ENCODE data around the gene RAP2A.

The RAP2A gene

GRCh38 chr13:97446448-97446847 lies 12.5 kb downstream of the RAP2A start:
- no peak for DNase-seq (ENCODE audit: low read depth, low spot score)

DNA sequence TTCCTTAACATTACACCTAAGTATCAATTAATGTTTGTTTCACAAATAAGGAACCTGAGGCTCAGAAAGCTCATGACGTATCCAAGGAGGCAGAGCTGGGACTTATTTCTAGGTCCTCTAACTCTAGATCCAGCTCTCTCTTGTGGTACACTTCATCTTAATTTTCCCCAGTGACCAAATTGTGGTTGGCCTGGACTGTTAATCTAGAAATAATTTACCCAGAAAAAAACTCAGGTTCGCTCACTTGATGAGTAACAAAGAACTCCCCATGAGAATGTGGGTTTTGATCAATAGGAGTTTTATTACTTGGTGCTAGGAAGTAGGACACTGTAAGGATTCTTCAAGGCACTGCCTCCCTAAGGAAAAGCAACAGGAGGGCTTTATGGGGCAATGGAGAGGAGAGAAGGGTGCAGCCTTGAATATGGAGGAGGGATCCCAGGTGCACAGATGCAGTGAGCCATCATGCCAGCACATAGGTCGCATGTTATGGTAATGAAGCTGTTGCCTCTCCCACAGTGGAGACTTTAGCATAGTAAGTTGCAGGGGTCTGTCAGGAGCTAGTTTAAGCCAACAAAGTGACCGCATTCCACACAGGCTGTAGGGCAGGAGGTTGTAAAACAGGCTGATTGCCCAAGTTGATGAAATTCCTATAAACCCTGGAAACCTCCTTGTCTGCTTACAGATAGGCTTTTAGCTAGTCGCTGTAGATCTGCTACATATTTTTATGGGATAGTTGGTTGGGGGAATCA lies 14.7 kb downstream of the RAP2A start:
- no peak for DNase-seq (ENCODE audit: low read depth, low spot score)

DNA sequence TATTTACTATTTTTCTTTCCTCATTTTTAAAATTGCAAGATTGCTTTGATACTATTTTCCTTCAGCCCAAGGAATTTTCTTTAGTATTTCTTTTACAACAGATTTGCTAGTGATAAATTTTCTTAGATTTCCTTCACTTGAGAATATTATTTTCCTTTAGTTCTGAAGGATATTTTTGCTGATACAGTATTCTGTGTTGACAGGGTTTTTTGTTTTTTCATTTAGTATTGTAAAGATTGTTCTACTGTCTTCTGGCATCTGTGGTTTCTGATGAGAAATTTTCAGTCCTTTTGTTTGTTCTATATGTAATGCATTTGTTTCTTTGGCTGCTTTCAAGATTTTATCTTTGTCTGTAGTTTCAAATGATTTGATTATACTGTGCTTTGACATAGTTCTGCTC lies 20.7 kb downstream of the RAP2A start:
- DNase-seq (ENCODE audit: low read depth, low spot score): no peak

GRCh38 chr13:97456047-97456446 lies 22.1 kb downstream of the RAP2A start:
- DNase-seq (ENCODE audit: low read depth, low spot score): no peak

DNA sequence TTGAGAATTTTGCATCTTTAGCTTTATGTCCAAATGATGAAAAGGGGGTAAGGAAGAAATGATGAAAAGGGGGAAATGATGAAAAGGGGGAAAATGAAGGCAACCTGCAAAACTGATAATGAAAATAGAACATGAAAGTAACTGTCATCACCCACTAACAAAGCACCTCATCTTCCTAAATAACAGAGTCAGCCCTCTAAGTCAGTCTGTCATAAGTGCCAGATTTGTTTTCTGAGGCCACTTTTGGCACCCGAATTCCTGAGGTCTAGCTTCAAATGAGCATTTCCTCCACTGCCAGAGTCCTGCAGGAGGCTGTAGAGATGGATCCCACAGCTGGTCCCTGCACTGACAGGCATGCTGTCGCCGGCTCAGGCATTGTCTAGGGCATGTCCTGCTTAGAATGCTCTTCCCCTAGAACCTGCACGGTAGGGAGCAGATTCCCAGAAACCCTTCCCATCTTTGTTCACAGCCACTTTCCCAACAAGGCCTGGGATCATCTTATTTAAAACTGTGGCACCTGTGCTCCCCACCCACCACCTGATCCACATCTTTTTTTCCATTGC lies 25.3 kb downstream of the RAP2A start:
- DNase-seq (ENCODE audit: low read depth, low spot score): no peak

DNA sequence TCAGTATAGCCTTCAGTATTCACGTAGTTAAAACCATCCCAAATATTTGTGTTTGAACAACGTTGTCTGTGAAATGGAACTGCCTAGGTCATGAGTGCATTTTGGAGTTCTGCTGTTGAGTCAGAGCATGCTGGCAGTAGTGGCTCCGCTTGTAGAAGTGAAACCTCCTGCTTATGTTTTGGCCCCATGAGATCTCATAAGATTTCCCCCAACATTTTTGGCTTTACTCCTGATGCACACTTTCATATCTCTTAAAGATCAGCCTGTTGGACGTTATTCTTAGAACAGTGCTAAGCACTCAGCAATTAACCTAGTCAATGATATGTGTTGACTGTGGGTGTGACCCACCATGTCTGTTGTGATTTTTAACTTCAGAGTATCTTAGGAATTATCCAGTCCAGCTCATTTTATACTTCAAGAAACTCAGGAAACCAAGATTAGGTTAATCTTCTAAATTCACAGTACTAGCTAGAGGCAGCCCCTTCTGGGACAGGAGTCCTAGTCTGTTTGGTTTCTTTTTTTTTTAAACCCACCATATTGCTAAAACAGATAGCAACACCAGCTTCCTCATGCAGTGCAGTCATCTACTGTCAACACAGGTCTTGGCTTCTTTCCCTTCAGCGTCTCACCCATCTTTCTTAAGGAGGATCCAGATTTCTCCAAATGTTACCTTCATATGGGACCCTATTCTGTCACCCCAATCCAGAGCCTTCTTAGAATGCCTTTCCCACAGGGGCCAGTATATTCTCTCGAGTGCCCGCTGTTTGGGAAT lies 26.2 kb downstream of the RAP2A start:
- DNase-seq (ENCODE audit: low read depth, low spot score): no peak

DNA sequence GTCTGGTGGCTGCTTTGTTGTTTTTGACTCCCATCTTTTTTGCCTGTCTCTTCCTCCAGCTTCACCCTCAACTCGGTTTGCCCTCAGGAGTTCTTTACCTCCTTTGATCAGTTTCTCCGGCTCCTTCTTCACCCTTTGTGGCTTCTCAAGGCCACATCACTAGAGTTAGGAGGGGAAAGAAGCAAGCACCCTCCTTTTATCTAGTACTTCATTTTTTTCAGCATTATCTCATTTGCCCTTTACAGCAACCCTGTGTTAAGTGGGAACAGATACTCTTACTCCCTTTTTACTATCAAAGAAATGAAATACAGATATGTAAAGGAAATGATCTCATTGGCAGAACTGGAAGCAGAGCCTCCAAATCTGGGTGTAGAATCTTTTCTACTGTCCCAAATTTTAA lies 26.9 kb downstream of the RAP2A start:
- no peak for DNase-seq (ENCODE audit: low read depth, low spot score)

GRCh38 chr13:97464561-97464960 lies 30.6 kb downstream of the RAP2A start:
- no peak for DNase-seq (ENCODE audit: low read depth, low spot score)

GRCh38 chr13:97466722-97467121 lies 32.8 kb downstream of the RAP2A start:
- DNase-seq (ENCODE audit: low read depth, low spot score): no peak

GRCh38 chr13:97468331-97468730 lies 34.4 kb downstream of the RAP2A start:
- no peak for DNase-seq (ENCODE audit: low read depth, low spot score)

DNA sequence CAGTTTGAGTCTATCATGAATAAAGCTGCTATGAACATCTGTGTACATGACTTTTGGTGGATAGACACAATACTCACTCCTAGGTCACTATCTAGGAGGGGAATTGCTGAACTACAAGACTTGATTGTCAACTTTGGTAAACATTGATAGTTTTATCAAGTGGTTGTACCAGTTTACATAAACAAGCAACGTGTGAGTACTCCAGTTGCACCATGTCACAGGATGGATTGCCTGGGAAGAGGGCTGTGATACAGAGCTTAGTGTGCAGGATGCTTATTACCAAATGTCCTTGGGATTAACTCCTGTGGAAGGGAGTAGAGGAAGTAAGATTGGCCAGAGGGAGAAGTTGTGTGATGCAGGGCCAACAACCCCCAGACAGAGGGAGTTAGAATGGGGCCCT lies 37.7 kb downstream of the RAP2A start:
- DNase-seq (ENCODE audit: low read depth, low spot score): no peak

- DNase-seq (ENCODE audit: low read depth, low spot score): no peak
These were observed 40.5 kb downstream of the RAP2A start for GRCh38 chr13:97474349-97474980.

DNA sequence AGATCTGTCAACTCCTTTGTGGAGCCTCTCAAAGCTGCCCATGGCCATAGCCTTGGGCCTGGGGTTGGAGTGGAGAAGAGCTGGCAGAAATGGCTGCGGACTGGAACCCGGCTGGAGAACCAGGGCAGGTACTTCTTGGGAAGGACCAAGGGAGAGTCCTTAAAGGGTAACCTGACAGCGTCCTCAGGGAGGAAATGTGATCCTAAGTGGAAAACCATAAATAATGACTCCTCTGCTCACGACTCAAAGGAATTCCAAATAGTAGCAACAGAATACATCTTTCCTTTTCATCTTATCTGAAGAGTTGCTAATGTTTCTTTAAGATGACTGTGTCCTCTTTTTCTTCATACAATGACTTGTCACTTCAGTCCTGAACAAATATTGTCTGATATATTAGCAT lies 41.0 kb downstream of the RAP2A start:
- DNase-seq (ENCODE audit: low read depth, low spot score): no peak

GRCh38 chr13:97477844-97478243 lies 43.9 kb downstream of the RAP2A start:
- no peak for DNase-seq (ENCODE audit: low read depth, low spot score)

GRCh38 chr13:97478247-97478646 lies 44.3 kb downstream of the RAP2A start:
- no peak for DNase-seq (ENCODE audit: low read depth, low spot score)

- no peak for DNase-seq (ENCODE audit: low read depth, low spot score)
These were observed 49.5 kb downstream of the RAP2A start for GRCh38 chr13:97483465-97483864.

GRCh38 chr13:97484301-97484700 lies 50.3 kb downstream of the RAP2A start:
- no peak for DNase-seq (ENCODE audit: low read depth, low spot score)

- no peak for DNase-seq (ENCODE audit: low read depth, low spot score)
These were observed 51.4 kb downstream of the RAP2A start for GRCh38 chr13:97485320-97485719.

DNA sequence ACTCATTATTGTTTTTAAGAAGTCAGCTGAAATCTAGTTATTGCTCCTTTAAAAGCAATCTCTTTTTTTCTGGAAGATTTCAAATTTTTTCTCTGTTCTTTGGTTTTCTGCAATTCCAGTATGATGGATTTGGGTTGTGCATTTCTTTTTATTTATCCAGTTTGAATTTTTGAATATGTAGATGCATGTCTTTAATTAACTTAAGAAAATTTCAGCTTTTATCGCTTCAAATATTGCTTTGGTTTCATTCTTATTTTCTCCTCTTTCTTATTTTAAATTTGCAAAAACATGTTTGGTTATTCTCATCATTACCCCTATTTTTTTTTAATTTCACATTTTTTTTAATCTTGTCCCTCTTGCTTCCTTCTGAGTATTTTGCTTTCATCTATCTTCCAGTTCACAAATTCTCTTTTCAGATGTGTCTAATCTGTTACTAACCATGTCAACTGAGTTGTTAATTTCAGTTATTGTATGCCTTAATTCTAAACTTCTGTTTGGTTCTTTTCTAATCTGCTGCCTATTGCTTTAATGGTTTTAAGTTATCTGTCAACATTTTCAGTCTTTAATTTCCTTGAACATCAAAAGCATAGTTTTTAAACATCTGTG lies 56.8 kb downstream of the RAP2A start:
- no peak for DNase-seq (ENCODE audit: low read depth, low spot score)

GRCh38 chr13:97491452-97491851 lies 57.5 kb downstream of the RAP2A start:
- no peak for DNase-seq (ENCODE audit: low read depth, low spot score)

- DNase-seq (ENCODE audit: low read depth, low spot score): no peak
These were observed 58.3 kb downstream of the RAP2A start for GRCh38 chr13:97492257-97492656.

All from iPS DF 19.7 (cell line).